GM21786 (cell line): ENCODE data around the gene ATP1A2.
"Not testable (repeated sequence)": the region's sequence is repeated elsewhere in the genome, so short reads cannot be mapped to it uniquely, and the experiment has no call there.

ENCODE experiments used
- ATAC-seq: cut with Tn5 transposase; IDR thresholded peaks from one replicate; pipeline ENCODE4 v1.9.1; 2021; ENCODE audit not compliant: unreplicated experiment

The ATP1A2 gene

DNA sequence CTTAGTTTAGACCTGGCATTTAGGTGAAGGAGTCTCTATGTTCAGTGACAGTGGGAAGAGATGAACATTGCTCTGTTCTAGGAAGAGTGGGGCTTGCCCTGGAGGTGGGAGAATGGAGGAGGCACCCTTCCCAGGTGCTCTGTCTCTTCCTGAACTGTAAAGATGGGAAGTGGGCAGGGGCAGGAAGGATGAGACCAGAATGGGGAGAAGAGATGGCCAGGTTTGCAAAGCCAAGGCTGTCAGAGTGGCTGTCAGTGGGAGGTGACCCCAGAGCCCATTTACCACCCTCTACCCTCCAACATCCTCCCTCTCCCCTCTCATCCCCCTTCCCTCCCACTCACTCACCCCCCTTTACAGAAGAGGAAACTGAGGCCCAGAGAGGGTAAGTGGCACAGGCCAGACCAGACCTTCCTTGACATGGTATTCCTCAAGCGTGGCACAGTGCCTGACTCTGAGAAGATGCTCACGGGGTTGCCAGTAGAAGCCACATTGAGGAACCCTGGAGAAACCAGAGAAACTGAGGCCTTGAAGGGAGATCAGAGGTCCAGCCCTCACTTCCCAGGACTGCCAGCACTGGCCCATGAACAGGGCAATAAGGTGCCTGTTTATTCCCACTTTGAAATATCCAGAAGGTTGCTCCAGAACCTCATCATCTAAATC, 15.7 kb upstream of the ATP1A2 start:
- no peak for ATAC-seq

DNA sequence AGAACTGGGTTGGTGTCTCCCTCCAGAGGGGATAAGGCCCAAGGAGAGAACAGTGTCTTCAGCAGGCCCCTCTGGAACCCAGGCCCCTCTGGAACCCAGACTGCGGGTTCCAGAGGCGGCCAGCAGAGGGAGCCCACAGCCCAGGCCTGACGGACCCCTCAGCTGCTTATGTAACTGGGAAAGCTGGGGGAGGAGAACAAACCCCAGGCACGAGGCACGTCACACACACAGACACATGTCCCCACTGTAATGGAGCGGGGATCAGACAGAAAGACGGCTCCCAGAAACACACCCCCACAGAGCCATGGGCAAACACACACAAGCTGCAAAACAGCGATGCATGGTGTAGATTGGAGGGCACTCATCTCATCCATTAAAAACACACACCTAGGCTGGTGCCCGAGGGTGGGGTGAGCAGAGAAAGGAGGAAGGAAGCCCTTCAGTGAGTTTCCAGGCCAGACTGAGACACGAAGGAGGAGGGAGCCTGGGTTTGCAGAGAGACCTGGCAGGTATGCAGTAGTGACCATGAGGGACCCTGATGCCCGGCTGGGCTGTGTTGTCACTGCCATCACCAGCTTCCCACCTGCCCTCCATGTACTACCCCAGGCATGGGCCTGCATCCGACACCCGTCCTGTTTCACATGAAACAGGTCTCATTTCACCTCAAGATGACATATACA, 14.4 kb upstream of the ATP1A2 start:
- ATAC-seq, result peak; percentile 29

DNA sequence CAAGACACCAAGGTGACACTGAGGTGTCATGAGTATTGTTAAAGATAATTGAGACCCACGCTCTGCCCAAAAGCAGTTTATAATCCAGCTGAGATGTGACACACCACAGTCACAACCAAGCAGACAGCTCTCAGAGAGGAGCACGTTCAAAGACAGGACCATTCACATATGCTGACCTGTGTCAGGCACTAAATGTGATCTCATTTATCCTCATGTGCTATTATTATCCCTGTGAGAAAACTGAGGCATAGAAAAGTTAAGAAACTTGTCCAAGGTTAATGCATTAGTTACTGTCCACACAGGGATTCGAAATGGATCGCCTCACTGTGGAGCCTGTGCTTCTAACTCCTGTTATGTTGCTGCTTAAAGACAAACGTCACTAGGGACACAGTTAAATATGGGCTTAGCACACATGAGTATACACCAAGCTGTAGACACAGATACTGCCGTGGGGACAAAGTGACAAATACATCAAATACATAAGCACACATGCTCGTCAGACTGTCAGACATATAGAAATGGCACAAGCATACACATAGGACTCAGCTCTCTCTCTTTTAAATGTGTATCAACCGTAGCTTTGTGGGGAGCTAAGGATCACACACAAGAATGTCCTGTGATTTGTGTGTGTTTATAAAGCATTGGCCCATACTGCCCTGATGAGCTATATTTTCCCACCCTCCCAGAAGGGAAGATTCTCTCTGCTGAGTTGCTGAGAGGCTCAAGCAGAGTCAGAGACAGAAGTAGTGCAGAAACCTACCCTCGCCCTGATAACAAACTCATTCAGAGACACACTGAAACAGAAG, 13.6 kb upstream of the ATP1A2 start:
- no peak for ATAC-seq

DNA sequence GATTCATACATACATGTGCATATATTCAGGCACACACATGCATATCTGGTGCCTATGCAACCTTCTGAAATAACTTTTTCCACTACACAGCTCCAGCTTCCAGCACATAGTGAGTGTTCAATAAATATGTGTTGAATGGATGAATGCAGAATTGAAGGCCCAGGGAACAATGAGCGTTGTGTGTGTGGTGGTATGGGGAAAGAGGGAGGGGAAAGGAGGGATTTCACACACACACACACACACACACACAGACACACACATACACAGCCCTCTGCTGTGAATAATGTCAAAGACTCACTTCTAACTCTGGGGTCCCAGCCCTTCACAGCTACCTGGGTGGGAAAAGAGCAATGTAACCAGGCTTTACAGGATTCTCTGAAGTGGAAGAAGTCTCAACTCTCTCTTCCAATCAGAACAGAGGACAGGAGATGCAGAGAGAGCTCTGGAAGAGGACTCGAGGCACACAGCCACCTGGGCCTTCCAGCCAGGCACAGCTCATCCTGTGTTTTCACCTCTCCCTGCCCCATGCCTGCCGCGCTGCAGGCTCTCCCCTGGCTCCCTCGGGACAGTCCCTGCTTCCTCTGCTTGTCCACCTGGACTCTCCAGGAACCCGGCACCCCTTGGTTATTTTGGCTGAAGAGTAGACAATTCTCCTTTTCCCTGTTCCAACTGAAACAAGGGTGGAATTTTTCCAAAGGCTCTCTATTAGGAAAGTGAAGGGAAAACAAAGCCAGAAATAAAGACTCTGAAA, 11.7 kb upstream of the ATP1A2 start:
- no peak for ATAC-seq

DNA sequence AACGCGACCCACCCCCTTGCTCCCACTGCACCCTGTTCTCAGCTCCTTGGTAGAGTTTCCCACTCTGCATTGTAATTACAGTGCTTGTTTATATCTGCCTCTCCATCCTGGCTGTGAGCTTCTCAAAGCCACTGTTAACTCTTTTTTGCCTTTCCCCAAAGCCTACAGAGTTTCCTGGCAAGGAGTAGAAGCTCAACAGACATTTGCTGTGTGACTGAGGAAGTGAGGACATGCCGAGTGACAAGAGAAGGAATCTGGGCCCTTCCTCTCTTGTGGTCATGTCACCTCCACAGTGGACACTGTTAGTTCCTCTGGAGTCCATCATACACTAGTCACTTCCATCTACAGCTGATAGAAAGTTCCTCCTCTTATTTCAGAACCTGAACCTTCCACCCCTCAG, 11.1 kb upstream of the ATP1A2 start:
- no peak for ATAC-seq

DNA sequence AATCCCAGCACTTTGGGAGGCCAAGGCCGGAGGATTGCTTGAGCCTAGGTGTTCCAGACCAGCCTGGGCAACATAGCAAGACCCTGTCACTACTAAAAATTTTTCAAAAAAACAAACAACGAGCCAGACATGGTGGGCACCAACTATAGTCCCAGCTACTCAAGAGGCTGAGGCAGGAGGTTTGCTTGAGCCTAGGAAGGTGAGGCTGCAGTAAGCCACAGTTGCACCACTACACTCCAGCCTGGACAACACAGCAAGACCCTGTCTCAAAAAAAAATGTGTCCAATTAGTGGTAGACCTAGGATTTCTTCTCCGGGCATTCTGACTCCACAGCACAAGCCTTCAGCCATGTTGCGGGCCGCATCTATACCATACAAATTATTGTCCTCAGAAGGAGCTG, 10.4 kb upstream of the ATP1A2 start:
- ATAC-seq, result no peak

DNA sequence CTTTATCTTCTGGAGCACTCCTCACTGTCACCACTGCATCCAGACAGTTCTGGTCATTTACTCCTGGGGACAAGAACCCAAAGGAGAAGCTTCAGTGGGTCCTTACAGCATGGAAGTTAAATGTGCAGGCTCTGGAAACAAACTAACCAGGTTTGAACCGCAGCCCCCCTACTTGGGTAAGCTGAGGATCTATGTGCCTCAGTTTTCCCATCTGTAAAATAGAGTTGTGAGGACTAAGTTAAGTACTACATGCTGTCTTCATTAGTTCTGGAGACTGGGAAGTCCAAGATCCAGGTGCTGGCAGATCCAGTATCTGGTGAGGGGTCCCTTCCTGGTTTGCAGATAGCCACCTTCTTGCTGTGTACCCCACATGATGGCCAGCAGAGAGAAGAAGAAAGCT, 8.0 kb upstream of the ATP1A2 start:
- no peak for ATAC-seq

DNA sequence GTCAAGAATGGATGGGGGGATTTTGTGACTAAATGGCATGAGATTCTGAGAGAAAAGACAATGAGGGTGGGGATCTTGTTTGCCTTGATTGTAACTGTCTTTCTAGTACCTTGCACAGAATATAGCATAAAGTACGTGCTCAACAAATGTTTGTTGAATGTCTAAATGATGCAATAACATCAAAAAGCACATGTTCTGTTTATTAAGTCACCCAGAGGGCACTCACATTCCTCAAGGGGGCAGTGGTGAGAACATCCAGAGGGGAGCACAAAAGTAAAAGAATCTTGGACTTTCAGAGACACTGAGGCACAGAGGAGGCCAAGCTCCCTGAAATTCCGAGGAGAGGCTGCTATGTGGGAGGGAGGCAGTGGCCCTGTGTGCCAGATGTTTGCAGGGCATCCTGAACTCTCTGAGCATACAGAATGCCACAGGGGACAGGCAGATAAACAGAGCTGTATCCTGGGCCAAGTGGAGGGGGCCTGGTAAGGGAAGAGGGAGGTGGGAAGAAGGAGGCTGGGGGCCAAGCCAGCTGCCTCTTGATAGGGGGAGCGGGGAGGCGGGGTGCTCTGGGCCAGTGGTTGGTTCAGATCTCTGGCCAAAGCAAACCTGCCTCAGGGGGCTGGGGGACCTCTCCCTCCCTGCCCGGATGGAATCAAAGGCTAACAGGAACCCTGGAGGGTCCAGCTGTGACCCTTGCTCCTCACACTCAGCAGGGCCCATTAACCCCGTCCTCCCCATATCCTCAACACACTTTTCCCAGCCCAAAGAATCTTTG, 6.5 kb upstream of the ATP1A2 start:
- no peak for ATAC-seq

DNA sequence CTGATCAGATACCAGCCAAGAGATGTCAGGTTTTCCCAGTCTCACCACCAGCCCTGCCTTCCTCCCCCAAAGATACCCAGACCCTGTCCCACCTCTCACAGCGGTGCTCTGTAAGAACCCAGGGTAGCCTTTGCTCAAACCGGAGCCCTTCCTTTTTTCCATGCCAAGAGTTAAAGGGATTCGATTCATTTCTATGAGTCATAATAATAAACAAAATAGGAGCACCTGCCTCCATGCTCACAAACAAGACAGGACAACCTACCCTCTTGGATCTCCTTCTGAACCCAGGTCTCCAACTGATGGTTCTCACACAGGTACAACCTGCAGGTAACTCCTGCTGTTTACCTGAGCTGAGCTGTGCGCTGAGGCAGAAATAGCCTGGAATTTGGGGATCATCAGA, 5.9 kb upstream of the ATP1A2 start:
- no peak for ATAC-seq

DNA sequence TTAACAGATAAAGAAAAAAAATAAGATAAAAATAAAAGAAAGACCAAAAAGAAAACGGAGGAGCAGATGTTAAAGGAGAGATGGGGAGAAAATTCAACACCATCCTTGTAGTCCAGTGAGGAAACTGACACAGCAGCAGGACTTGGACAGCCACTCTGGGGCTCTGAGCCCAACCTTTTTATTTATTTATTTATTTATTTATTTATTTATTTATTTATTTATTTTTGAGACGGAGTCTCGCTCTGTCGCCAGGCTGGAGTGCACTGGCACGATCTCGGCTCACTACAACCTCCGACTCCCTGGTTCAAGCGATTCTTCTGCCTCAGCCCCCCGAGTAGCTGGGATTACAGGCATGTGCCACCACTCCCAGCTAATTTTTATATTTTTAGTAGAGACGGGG, 4.1 kb upstream of the ATP1A2 start:
- ATAC-seq, result not testable (repeated sequence)

DNA sequence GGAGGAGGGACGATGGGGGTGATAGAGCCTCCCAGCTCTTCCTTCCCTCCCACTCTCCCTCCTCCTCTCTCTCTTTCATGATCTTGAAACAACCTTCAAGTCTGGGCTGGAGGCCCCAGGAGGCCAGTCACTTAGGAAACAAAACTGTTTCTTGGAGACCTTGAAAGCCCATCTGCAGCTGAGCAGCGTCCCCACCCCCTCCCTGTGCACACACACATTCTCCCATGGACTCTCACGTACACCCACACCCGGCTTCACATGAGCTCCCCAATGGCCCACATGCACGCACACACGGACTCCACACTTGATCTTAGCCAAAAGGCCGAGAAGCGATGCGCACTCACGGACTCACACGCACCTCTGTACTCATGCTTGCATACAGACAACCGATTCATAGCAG, 3.2 kb upstream of the ATP1A2 start:
- ATAC-seq, result no peak

DNA sequence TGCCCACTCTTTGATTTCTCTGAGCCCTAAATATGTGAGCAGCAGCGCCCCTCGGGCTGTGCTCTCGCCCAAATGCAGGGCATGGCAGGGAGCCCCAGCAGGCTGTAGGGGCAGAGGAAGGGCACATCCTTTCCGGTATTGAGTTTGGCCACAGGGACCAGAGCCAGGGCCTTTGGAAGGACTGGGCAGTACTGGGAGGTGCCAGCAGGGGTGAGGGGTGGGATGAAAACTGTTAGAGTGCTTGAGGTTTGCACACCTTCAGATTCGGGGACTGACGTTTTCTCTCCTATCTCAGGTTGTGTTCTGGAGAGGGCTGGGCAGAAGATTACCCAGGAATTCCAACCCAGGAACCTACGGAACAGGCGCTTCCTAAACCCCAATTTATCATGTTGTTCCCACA, 2.2 kb upstream of the ATP1A2 start:
- no peak for ATAC-seq

DNA sequence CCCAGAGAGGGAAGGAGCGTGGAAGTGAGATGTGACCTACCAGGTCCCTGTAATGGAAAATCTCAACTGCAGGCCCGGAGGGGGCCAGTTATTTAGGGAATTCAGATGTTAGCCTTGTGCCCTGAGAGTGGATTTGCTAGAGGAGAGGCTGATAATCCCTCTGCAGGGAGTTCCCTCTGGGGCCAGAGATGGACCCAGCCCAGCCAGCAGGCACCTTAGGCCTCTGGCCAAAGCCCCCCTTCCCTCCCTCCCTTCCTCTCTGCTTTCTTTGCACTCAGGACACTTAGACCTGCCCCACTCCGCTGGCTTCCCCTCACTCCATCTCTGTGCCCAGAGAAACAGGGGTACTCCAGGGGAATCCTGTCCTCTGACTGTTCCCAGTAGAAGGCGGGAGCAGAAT, 1.5 kb upstream of the ATP1A2 start:
- no peak for ATAC-seq

DNA sequence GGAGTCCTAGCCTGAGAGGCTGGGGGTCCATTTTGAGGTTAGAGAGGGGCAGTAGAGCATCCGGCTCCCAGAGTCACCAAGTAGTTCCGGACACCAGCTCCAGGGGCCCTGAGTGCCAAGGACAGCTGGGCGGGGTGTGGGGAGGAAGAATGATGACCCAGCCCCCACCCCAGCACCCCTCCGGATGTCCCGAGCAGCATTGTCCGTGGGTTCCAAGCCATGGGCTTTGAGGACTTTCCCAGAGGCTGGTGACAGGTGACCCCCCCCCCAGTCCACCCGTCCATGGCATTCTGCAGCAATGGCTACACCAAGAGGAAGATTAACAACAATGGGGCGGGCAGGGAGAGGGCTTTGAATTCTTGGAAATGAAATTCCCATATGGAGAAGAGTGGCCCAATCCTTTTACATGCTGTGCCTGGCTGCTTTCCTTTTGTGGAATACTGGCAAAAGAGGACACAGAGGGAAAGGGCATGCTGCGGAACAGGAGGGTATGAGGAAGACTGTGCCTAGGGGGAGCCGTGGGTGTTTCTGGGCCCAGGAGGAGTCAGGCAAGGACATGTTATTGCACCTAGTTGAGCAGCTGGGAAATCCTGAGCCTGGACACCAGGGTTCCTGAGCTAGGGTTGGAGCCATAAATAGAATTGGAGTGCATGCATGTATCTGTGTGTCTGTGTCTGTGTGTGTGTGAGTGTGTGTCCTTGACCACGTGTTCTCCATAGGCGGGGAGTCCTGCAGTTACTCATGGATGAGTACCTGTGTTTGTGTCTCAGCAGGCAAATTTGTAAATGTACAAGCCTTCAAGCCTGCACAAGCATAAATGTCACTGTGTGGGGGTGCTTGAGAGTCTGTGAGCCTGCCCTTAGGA, 956 bp downstream of the ATP1A2 start:
- no peak for ATAC-seq

DNA sequence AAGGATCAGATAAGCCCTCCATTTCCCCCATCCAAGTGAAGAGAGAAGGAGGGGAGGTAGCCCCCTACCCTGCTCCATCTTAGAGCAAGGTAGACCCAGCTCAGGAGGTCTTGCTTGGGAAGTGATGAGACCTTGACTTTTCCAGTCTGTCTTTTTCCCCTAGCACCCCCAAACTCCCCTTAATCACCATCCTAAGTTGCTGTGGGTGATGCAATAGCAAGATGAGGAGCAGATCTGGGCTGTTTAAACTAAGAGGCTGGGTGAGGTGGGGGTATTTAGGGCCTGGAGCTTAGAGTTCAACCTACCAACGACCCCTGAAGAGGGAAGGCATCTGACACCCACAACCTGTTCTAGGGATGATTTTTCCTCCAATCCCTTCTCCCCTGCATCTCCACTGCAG, 1.7 kb downstream of the ATP1A2 start:
- ATAC-seq, result no peak

DNA sequence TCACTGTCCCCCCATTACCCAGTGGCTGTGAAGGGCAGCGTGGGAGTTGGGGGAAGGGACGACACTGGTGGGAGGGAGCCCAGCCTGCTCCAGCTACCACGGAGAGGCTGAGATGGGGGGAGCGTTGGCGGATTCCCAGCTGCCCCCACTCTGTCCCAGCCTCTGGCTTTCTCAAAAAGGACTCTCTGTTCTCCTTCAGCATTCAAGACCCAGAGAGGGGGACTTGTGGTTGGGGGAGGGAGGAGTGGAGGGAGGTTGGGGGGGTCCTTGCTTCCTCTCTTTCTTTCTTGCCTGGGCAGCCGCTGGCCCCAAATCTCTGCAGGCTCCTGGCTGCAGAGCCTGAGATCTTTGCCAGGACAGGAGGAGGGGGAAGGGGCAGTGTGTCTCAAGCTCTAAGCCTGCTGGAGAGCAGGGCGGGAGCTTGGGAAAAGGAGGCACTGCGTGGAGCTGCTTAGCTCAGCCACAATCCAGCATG, 2.2 kb downstream of the ATP1A2 start:
- no peak for ATAC-seq

DNA sequence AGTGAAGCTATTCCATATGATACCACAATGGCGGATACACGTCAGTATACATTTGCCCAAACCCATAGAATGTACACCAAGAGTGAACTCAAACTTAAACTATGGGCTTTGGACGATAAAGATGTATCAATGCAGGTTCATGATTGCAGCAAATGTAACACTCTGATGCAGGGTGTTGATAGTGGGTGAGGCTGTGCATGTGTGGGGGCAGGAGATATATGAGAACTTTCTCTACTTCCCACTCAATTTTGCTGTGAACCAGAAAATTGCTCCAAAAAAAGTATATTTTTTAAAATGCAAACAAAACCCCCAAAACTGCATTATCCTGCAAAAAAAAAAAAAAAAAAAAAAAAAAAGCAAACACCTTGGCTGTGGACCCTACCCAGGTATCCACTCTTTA, 3.4 kb downstream of the ATP1A2 start:
- no peak for ATAC-seq

DNA sequence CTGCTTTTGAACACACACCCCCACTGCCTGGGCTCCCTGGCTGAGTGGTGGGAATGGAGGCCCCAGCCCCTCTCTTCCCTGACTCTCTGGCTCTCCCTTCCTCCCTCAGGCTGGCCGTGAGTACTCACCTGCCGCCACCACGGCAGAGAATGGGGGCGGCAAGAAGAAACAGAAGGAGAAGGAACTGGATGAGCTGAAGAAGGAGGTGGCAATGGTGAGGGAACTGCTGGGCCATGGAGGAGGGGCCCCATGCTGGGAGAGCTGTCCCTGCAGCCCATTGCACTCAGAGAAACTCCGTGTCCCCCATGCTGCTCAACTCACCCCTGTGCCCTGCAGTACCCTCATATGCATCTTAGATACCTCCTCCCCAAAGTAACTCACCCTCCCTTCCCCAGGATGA, 5.2 kb downstream of the ATP1A2 start:
- no peak for ATAC-seq

DNA sequence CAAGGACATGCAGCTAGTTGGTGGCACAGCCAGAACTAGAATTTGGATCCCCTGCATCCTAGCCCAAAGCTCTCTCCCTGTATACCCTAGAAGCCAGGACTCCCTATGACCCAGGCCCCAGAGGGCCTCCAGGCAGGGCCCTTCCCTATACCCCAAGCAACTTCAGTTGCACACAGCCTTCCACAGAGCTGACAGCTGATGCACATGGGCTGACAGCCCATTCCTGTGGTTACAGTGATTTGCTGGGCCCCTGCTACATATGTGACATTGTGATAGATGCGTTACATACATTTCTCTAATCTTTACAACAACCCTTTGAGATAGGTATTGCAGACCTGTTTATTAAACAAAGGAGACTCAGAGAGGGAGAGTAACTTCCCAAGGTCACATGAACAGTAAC, 5.8 kb downstream of the ATP1A2 start:
- no peak for ATAC-seq
